NCI-H2196 treated with DMSO at 0.1 percent for 48 hours (cell line): ENCODE measurements around the gene ST3GAL4.

Experiments used
- DNase-seq: peaks from one replicate; lab custom pipeline; 2025; ENCODE audit not compliant: unreplicated experiment; lab: John Stamatoyannopoulos, UW

ST3GAL4 gene

DNA sequence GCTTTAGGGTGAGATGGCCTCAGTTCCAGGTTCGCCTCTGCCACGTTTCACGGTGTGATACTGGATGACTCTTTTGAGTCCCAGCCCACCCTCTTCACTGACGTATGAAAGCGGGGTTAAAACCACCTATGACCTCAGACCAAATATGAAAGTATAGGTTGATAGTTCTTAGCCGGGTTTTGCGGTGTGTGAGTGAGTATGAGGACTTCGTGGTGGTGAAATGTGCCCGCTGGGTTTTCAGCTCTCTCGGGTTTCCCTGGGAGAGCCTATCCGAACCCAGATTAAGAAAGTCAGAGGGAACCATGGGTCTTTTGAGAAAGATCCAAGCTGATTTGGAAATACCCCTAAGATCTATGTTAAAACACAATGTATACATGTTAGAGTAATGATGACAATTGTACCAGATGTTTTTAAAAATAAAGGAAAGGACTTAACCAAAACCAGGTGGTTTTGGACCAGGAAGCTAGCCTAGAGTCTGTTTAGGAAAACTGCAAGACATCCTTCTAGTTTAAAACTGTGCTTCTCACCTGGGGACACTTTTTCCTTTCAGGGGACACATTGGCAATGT is 25.8 kb upstream of the ST3GAL4 start:
- DNase-seq = no peak

GRCh38 chr11:126331286-126331685 is 24.2 kb upstream of the ST3GAL4 start:
- no peak for DNase-seq

DNA sequence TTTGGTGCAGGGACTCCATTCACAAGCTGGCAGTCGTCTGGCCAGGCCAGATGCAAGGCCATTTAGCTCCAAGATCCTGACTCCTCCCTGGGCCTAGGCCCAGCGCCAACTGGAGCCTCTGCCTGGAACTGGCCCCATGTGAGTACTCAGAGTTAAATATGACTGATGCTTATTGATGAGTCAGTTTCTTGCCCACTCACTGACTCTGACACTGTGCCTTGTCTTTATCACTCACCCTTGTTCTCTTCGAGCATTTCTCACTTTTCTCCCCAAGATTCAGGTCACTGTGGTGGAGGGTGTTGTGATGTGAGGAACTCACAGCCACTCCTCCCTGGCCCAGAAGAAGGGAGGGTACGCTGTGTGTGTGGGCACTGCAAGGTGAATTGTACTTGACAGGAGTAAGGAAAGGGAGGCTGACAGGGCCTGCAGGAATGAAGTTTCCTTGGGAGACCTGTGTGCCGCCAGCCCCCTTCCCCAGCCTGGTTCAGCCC is 23.2 kb upstream of the ST3GAL4 start:
- DNase-seq = no peak

DNA sequence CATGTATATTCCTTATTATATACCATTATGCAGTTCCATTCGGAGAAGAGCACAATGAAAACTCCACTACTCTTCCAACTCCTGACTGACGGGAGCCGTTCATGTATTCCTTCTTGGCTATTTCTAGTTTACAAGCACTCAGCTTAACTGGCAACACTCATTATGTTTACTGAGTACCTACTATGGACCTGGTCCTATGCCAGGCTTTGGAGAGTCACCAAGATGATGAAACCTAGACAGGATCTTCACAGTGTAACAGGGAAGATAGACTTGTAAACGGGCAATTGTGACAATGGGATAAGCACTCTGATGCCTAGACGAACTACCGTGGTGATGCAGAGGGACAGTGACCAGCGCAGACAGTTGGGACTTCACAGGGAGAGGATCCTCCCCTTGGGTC is 22.3 kb upstream of the ST3GAL4 start:
- DNase-seq = no peak

DNA sequence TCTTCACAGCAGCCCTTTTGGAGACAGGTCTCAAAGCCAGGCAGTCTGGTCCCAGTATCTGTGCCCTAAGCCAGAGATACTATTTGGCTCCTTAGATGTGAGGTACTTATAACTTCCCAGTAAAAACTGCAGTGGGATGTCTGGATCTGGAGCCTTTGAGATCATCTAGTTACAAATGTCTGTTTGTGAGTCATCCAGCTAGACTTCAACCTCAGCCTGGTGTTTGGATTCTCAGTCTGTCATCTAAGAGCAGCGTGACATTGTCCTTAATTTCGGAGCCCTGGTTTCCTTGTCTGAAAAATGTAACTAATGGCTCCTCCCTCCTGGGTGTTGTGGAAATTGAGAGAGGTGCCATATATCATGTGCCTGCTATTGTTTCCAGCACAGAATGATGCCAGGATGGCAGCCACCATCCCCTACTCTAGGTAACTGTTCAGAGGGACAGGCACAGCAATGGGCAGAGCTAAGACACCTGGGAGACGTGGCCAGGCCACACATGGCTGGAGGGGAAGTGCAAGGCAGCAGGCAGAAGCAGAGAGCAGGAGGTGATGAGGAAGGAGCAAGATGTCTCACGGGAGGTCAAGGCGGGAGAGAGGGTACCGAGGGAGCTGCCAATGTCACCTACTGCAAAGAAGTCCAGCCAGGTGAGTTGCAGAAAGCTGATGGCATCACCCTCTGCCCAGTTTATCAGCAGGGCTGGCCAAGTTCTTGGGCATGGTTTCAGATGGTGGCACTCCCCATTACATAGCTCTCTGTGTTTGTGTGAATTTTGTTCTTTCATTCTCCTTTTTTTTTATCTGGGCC is 20.6 kb upstream of the ST3GAL4 start:
- DNase-seq = no peak

GRCh38 chr11:126335463-126335760 is 20.1 kb upstream of the ST3GAL4 start:
- no peak for DNase-seq

DNA sequence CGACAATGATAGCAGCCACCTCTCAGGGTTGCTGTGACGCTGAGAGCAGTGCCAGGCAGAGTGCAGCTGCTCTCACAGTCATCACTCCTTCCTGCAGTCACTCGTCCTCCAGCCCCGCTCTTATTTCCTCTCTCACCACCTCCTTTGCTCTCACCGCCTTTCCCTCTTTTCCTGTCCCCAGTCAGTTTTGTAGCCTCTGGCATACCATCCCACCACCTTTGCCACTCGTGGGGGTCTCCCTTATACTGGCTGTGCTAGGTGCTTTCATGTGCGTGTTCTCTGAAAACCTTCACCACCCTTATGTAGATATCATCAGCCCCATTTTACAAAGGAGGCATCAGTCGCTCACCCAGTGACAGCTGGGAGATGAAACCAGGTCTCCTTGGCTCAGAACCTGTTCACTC is 19.3 kb upstream of the ST3GAL4 start:
- DNase-seq = no peak

- no peak for DNase-seq
Observed at GRCh38 chr11:126336671-126337101, 18.8 kb upstream of the ST3GAL4 start.

- no peak for DNase-seq
Observed at GRCh38 chr11:126337126-126337473, 18.4 kb upstream of the ST3GAL4 start.

DNA sequence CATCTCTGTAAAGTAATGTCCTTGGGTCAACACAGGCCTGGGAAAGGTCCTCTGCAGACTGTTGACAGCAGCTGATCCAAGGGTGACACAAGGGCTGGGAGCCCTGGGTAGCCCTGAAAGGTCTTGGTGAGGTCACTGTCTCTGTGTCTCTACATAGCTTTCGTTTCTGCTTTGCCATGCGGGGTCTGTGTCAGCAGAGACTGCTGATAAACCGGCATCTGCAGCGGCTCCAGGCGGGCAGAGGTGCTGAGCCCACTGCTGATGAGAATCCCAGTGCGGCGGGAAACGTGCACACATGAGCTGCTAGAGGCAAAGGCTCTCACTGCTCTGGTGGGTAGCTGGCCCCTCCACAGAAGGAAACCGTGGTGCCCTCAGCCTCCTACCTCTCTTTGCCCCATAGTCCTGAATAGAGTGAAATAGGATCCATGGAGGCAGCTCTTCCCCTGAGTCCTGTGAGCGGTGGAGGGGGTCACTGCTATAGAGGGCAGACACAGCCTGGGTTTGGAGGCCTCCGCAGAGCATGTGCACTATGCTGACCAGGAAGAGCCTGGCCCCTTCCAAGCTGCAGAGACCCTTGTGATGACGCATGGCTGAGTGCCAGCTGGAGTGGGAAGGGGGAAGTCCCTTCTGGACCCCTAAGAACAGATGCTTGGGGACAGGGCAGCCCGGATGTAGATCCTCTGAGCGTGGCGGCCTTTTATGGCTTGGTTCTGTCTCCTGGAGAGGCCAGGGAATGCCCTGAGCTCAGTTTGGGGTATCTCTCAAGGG is 17.8 kb upstream of the ST3GAL4 start:
- DNase-seq = no peak

DNA sequence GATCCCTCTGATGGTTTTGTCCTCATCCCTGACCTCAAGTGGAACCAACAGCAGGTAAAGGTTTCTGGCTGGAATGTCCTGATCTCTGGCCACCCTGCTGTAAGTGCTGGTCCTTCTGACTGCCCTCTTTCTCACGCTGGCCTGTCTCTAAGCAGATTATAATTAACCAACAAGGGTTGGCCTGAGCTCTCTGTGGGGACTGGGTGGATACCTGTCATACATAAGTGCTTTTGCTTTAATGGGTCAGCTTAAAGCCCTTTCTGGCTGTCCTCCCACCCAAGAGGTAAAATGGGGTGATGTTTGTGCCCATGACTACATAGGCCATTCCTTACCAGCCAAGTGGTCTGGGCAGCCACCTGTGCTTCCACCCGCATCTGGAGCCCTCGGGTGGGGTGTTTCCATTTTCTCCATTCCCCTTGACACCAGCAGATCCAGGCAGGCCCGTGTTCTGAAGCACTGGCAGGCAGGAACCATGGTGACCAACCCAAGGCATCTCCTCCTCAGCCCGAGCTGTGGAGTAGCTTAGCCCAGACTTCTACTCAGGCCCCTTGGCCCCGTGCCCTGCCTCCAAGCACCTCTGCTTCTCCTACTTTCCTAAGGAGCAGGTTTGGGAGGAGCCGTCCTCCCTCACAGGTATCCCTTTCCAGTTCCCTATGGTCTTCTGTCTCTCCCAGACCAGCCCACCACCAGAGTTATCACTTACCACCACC is 17.0 kb upstream of the ST3GAL4 start:
- no peak for DNase-seq

DNA sequence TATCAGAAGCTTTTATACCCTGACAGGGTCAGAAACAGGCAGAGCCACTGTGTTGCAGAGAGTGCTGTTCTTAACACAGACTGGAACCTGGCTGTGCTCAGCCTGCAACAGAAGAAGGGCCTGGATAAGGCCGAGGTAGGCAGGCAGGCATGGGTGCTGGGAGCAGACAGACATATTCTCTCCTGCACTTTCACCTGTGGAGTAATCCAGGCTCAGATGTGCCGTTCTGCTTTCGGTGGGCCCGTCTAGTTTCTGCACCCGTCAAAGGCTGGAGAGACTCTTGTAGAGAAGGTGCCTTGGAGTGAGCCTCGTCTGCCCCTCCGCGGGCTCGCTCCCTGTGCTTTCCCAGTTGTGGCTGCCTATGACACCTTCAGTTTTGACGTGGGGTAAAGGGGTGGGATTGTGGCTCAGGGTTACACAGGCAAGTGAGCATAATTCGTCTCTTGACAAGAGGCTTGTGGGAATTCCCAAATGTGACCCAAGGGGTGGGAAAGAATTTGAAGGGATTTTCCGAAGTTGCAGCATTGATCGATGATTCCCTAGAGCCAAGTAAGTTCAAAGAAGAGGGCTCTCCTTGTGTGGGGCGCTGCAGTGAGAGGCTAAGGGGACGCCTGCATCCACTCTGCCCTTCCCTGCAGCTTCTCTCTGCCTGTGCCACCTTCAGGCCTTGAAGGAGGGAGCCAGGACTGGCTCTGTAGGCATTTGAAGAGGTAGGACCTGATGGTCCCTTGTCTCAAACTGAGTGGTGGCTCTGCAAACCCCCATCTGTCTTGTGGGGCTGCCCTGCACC is 16.2 kb upstream of the ST3GAL4 start:
- DNase-seq = no peak

DNA sequence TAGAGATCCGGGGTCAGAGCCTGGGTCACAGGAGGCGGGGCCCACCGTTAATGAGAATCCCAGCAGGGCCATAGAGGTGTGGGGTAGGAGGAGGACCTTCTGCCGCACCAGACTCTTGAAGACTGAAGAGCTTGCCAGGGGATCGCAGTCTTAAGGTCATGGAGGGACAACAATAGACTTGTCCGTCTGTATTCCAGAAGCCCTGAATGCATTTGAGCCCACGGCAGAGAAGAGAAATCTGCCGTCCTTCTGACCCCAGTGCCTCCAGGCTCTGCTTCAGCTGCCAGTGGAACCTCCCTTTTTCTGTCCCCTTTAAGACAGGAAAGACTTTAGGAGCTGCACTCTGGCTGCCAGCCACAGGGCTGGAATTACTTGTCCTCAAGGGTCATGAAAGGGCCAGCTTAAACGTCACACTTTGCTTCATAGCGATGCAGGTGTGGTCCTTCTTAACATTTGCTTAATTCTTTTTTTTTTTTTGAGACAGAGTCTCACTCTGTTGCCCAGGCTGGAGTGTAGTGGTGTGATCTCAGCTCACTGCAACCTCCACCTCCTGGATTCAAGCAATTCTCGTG is 15.5 kb upstream of the ST3GAL4 start:
- DNase-seq = no peak

DNA sequence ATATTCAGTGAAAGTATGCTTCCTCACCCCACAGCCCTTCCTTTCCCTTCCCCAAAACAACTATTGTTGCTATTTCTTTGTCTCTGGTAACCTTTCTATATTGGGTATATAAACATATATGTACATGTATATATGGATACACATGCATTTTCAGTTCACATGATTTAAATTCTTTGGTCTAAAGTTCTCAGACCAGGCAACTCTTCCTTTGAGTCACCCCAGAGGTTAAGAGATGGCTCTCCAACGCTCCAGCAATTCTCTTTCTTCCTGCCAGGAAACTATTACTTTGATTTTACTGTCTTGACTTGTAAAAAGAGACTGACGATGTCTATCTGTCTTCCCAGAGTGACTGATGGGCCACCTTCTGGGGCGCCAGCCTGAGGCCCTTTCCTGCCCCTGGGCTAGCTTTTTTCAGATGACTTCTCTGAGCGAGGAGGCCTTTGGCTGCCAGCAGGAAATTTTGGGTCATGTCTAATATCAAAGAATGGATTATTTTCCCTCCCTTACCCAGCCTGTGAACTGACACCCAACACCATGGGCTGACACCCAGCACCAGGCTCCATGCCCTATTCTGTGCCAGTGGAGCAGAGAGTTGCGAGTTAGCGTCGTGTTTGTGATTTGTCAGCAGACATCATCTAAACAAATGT is 14.4 kb upstream of the ST3GAL4 start:
- DNase-seq = no peak

DNA sequence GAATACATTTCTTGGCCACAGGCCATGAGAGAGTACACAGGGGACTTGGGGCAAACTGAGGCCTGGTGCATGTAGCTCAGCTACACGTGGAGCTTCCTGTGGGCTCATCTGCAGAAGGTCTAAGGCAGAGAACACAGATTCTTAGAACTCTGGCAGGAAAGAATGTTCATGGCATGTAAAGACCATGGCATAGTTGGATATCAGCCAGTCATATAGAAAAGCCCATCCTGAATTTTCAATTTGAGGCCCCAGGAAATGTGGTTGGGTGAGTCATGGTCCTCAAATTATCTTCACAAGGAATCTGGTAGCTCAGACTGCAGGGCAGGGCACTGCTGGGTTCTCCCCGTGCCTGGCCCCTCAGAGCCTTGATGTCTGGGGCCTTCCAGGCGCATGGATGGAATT is 13.7 kb upstream of the ST3GAL4 start:
- no peak for DNase-seq

GRCh38 chr11:126343051-126343450 is 12.4 kb upstream of the ST3GAL4 start:
- no peak for DNase-seq

DNA sequence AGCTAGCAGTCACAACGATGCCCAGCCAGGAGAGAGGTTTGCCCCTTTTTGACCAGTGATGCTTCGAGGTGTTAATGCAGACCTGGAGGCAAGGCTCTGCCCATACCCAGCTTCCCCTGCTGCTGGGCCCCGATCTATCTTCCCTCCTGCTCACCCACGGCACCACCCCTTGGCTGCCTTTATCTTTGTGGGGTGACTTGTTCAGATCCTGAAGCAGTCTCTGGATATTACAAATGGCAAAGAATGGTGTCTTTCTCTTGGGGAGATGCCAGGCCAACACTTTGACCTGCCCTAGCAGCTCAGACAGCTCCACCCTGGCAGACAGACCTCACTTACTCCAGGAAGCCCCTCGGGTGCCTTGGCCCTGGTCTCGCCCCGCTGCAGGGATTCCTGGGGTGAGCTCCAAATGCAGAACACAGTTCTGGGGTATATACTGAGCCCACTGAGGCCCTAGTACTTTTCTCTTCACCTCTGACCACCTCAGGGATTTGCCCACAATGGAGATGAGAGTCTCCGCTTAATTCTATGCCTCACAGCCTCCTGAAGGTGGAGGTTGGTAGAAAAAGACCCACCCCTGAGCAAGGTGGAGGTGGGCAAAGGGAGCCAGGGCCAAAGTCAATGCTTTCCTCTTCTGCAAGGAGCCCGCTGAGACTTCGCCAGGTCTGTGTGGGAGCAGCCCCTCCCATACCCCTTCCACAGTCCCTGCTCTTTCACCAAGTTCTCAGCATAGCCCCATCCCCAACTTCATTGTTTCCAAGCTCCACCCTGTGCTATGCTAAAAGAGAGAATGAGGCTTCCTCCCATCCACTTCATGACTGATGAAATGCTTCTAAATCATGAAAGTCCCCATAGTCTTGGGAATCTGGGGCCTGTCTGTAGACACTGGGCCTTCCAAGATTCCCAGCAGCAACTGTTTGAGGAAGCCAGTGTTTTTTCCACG is 11.1 kb upstream of the ST3GAL4 start:
- DNase-seq = no peak

GRCh38 chr11:126345283-126345682 is 10.2 kb upstream of the ST3GAL4 start:
- no peak for DNase-seq
